ENCODE data around the gene GALNT10.
"Not testable (repeated sequence)": the region's sequence is repeated elsewhere in the genome, so short reads cannot be mapped to it uniquely, and the experiment has no call there.

GALNT10 gene

DNA sequence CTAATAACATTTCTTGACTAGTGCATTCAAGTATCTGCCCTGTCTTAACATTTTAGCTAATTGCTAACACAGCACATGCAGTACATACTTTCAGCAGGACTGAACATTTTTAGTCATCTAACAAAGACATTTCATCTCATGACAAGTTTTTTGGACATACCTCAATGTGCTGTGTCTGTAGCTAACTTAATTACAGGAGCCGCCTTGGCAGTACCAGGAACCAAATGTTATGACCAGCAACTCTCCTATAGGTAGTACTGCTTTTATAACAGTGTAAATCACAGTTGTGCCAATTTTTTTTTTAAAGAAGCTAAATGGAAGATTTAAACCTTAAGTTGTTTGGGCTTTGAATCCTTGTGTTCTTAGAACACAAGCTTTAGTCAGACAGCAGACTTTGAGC lies 155.9 kb downstream of the GALNT10 start:
- H3K9me3 ChIP-seq (ENCODE audit: control insufficient read depth, insufficient read depth, low read length): no peaks in the 10 kb centered on the region
- H3K4me1 ChIP-seq (ENCODE audit: insufficient read depth, low read length): no peaks in the 10 kb centered on the region
- H3K36me3 ChIP-seq (ENCODE audit: insufficient read depth, low read length): no peaks in the 10 kb centered on the region
- no peak overlapping the region for H3K9ac ChIP-seq (ENCODE audit: low read depth, low read length)

DNA sequence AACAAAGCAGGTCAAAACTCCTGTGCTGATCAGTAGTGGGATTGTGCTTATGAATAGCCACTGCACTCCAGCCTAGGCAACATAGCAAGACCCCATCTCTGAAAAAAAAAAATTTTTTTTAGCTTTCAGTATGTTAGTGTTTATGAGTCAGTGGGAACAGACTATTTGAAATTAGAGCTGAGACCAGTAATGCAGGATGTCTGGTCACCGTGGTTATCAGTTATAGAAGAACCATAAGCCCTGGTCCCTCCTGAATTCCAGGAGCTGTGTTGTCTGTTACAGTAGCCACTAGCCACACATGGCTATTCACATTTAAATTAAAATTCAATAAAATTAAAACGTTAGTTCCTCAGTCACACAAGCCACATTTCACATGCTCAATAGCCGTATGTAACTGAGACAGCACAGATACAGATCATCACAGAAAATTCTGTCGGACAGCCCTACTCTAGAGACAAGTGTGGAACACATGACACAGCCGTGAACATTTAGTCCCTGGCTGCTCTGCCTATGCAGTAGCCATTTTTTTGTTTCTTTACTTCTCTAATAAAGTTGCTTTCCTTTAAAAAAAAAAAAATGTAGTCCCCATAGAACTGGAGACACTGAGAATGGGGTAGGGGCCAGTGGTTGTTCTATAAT lies 159.2 kb downstream of the GALNT10 start:
- H3K9me3 ChIP-seq (ENCODE audit: control insufficient read depth, insufficient read depth, low read length): no peaks in the 10 kb centered on the region
- H3K9ac ChIP-seq (ENCODE audit: low read depth, low read length): no peak overlapping the region
- H3K4me1 ChIP-seq (ENCODE audit: insufficient read depth, low read length): no peaks in the 10 kb centered on the region
- H3K36me3 ChIP-seq (ENCODE audit: insufficient read depth, low read length): no peaks in the 10 kb centered on the region

DNA sequence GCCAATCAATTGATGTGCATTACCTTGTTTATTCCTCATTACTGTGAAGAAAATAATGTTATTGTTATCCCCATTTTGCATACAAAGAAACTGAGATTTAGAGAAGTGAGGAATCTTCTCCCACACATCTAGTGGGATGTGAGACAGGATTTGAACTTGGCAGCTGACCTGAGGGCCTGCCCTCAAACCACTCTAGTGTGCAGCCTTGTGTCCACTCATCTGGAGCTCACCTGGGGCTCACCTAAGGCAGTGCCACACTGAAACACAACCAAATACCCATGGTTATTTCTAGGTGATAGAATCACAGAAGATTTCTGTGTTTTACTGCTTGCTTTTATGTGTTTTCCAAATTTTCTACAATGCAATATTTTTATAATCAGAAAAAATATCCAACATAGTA lies 160.6 kb downstream of the GALNT10 start:
- Histone ChIP-seq H3K9me3 (ENCODE audit: control insufficient read depth, insufficient read depth, low read length) (no peaks in the 10 kb centered on the region), H3K9ac (ENCODE audit: low read depth, low read length) (no peak overlapping the region), H3K4me1 (ENCODE audit: insufficient read depth, low read length) (peaks cover 9% of the 10 kb centered on the region), H3K36me3 (ENCODE audit: insufficient read depth, low read length) (no peaks in the 10 kb centered on the region)

DNA sequence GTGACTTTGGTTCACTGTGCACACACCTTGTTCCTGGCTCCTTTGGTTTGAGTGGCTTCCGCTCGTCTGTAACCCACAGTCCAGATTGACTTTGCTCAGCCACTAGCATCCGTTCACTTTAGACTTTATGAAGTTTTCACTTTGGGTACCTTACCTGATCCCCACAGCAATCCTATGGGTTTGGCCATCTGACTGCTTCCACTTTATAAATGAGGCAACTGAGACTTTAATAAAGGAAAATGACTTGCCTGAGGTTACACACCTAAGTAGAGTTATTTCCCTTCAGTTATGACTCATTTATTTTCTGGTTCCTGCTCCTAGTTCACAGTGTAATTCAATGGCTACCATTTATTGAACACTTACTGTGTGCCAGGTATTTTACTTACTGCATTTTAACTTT lies 161.0 kb downstream of the GALNT10 start:
- Histone ChIP-seq H3K36me3 (ENCODE audit: insufficient read depth, low read length) (no peaks in the 10 kb centered on the region), H3K4me1 (ENCODE audit: insufficient read depth, low read length) (peaks cover 11% of the 10 kb centered on the region), H3K9ac (ENCODE audit: low read depth, low read length) (no peak overlapping the region), H3K9me3 (ENCODE audit: control insufficient read depth, insufficient read depth, low read length) (no peaks in the 10 kb centered on the region)

DNA sequence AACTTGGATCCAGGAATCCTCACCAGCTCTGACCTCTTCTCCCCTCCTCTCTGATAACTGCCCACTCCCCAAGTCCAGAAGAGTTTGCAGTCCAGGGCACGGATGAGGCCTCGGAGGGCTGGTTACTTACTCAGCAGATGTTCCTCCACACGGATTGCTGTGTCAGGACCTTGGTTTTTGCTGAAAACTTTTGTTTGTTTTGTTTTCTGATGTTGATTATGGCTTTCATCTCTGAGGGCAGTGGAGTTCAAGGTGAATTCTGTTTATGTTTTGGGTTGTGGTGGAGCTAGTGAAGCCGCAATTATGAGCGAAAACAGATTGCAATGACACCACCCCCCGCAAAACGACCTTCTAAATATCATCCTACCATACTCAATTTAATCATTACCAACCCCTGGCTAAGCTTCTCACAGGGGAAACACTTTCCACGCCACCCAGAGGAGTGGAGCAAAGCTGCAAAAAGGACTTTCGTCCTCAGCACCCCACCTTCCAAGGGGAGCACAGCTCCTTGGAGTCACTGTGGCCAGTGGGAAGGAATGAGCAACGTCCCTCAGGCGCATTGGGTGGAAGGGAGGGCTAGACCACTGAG lies 162.5 kb downstream of the GALNT10 start:
- Histone ChIP-seq H3K9me3 (ENCODE audit: control insufficient read depth, insufficient read depth, low read length) (no peaks in the 10 kb centered on the region), H3K4me1 (ENCODE audit: insufficient read depth, low read length) (peaks cover 11% of the 10 kb centered on the region), H3K36me3 (ENCODE audit: insufficient read depth, low read length) (no peaks in the 10 kb centered on the region), H3K9ac (ENCODE audit: low read depth, low read length) (no peak overlapping the region)

DNA sequence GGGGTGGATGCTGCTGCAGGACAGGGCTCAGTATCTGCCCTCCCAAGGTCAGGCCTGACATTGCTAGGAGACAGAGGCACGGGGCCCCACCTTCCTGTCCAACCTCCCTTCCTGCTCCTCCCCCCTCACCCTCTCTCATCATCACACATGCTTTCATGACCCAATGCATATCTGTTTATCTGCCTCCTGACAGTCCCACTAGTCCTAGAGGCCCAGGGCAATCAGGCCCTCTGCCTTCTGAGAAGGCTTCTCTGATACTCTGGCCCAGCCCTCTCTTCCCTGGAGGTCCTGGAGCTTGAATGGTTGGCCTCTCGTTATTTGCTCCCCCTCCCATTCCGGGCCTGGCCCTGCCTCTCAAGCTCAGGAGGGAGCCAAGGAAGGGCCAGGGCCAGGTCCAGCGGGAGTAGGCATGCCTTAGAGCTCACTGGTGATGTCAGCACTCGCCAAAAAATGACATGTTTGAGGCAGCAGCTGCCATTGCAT lies 164.6 kb downstream of the GALNT10 start:
- Histone ChIP-seq H3K36me3 (ENCODE audit: insufficient read depth, low read length) (no peaks in the 10 kb centered on the region), H3K9ac (ENCODE audit: low read depth, low read length) (no peak overlapping the region), H3K4me1 (ENCODE audit: insufficient read depth, low read length) (peaks cover 11% of the 10 kb centered on the region), H3K9me3 (ENCODE audit: control insufficient read depth, insufficient read depth, low read length) (no peaks in the 10 kb centered on the region)

DNA sequence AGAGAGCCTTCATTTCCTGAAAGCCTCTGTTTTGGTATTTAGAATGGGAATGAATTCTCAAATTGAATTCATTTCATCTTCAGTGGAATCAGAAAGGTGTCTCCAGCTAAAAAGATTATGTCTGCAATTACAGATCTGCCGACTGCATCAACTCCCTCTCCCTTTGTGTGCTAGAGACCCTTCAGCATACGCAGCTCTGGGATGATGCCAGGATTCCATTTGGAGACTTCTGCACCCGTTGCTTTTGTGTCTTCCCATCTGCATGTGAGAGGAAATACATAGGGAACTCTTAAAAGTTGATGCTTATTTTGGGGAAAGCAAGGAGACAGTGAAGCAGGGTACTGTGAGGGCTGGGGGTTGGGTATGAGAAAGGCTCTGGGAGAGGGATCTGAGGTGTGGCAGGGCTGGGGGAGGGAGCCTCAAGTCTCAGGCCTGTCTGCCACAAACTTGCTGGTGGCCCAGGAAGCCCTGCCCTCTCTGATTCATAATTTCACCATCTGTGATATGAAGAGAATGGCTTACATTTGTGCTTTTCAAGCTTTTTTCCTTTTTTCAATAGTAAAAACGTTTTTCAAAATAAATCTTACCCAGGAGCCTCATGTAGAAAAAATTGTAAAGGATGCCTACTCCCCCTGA lies 165.6 kb downstream of the GALNT10 start:
- Histone ChIP-seq H3K36me3 (ENCODE audit: insufficient read depth, low read length) (no peaks in the 10 kb centered on the region), H3K4me1 (ENCODE audit: insufficient read depth, low read length) (peaks cover 11% of the 10 kb centered on the region), H3K9ac (ENCODE audit: low read depth, low read length) (no peak overlapping the region), H3K9me3 (ENCODE audit: control insufficient read depth, insufficient read depth, low read length) (no peaks in the 10 kb centered on the region)

DNA sequence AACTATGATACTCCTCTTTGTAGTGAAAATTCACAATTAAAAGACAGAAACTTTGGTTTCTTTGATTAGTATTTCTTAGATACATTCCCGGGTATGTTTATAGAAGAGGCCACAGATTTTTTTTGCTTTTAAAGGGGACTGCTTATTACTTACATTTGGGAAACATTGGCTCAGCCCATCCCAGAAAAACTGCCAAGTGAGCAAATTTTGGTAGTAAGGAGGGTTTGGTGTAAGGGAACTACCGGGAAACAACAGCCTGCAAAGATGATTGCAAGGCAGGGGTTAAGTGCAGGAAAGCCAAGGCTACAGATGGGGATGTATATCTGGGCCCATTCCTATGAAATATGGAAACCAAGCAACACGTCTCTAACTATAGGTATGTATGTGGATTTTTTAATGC lies 166.4 kb downstream of the GALNT10 start:
- Histone ChIP-seq H3K36me3 (ENCODE audit: insufficient read depth, low read length) (no peaks in the 10 kb centered on the region), H3K9ac (ENCODE audit: low read depth, low read length) (no peak overlapping the region), H3K9me3 (ENCODE audit: control insufficient read depth, insufficient read depth, low read length) (no peaks in the 10 kb centered on the region), H3K4me1 (ENCODE audit: insufficient read depth, low read length) (peaks cover 11% of the 10 kb centered on the region)

DNA sequence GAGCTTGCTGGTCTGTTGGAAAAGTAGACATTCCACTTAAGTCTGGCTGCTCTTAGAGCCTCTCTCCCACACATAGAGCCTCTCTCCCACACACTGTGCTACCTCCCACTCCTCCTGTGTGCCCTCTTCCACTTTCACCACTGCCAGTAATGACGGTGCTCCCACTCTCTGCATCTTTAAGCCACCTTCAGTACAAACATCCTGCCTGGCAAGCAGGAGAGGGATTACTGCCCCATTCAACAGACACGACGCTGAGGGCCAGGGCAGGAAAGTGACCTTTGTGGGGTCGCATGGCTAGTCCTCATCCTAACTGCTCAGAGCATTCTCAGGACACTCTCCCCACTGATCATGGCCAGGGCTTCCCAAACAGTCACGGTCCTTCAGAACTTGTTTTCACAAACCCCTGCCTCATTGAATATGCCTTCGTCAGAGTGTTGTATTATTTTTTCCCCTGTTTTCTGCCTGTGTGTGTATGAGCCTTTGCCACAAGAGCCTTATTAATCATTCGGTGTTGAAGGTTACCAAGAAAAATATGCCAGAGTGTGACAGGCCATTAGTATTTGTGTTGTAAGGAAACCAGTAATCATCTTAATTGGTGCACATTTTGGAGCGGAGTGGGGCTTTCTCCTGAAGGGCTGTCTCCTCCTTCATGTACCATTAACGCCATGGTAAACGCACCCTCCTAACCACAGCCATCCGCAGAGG lies 168.1 kb downstream of the GALNT10 start:
- Histone ChIP-seq H3K9ac (ENCODE audit: low read depth, low read length) (no peak overlapping the region), H3K4me1 (ENCODE audit: insufficient read depth, low read length) (peaks cover 11% of the 10 kb centered on the region), H3K36me3 (ENCODE audit: insufficient read depth, low read length) (no peaks in the 10 kb centered on the region), H3K9me3 (ENCODE audit: control insufficient read depth, insufficient read depth, low read length) (no peaks in the 10 kb centered on the region)

DNA sequence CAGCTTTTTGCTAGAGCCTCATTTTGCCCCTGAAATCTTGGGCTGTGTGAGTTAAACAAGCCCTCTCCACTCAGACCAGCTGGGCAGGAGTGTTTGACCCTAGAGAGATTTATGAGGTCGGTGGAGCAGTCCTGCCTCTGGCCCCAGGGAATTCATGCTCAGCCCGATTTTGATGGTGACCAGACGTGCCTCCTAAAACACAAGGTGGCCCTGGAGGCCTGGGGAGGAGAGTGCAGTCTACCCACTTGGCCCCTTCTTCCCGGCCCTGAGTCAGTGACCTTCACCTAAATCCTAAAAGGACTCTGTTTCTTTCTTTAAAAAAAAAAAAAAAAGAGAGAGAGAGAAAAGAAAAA lies 168.7 kb downstream of the GALNT10 start:
- no peaks in the 10 kb centered on the region for H3K36me3 ChIP-seq (ENCODE audit: insufficient read depth, low read length)
- H3K4me1 ChIP-seq (ENCODE audit: insufficient read depth, low read length): peaks cover 11% of the 10 kb centered on the region

DNA sequence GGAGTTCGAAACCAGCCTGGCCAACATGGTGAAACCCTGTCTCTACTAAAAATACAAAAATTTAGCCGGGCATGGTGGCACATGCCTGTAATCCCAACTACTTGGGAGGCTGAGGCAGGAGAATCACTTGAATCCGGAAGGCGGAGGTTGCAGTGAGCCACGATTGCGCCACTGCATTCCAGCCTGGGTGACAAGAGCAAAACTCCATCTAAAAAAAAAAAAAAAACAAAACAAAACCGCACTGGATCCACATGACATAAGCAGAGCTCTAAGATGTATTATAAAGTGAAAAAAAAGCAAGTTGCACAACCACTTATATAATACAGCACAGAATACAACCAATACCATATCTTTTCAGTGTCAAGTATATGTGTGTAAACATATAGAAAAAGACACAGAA lies 169.7 kb downstream of the GALNT10 start:
- H3K9me3 ChIP-seq (ENCODE audit: control insufficient read depth, insufficient read depth, low read length); H3K9ac ChIP-seq (ENCODE audit: low read depth, low read length); H3K36me3 ChIP-seq (ENCODE audit: insufficient read depth, low read length): not testable (repeated sequence)
- H3K4me1 ChIP-seq (ENCODE audit: insufficient read depth, low read length): peaks cover 13% of the 10 kb centered on the region

More for the DNA sequence above, 168.7 kb downstream of the GALNT10 start:
- Histone ChIP-seq H3K9me3 (ENCODE audit: control insufficient read depth, insufficient read depth, low read length) (no peaks in the 10 kb centered on the region), H3K9ac (ENCODE audit: low read depth, low read length) (no peak overlapping the region)

DNA sequence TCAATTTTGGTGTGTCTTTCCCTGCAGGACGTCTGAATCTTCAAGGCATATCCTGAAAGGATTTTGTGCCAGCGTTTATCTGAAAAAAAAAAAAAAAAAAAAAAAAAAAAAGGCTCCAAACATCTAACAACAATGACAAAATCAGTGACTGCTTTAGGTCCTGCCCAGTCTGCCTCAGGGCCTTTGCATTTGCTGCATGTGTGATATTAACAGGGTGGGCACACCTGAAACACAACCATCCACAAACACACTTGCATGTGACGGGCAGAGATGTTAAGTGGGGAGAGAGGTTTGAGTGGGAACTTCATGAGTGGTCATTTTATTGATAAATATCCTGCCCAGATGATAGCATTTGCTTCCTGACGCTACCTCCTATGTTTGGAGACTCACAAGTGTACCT lies 172.9 kb downstream of the GALNT10 start:
- Histone ChIP-seq H3K4me1 (ENCODE audit: insufficient read depth, low read length) (peaks cover 19% of the 10 kb centered on the region), H3K9ac (ENCODE audit: low read depth, low read length) (no peak overlapping the region), H3K9me3 (ENCODE audit: control insufficient read depth, insufficient read depth, low read length) (no peaks in the 10 kb centered on the region), H3K36me3 (ENCODE audit: insufficient read depth, low read length) (no peaks in the 10 kb centered on the region)

DNA sequence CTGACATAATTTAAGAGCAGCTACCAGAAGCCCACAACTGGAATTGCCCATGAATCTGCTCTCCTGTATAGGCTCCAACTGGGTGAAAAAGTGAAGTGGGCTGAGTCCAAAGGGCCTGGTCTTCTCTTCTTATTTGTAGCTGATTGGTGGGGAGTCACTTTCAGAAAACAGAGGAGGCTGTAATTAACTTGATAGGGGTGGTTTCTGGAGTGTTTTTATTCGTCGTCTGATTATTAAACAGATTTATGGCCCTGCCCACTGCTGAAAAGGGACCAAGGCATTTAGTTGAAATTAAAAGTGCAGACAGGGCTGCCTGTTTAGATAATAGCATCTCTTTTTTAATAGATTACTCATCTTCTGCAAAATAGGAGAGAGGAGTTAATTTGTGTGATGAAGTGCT lies 174.2 kb downstream of the GALNT10 start:
- Histone ChIP-seq H3K4me1 (ENCODE audit: insufficient read depth, low read length) (peaks cover 30% of the 10 kb centered on the region), H3K9ac (ENCODE audit: low read depth, low read length) (no peak overlapping the region), H3K36me3 (ENCODE audit: insufficient read depth, low read length) (no peaks in the 10 kb centered on the region), H3K9me3 (ENCODE audit: control insufficient read depth, insufficient read depth, low read length) (no peaks in the 10 kb centered on the region)

DNA sequence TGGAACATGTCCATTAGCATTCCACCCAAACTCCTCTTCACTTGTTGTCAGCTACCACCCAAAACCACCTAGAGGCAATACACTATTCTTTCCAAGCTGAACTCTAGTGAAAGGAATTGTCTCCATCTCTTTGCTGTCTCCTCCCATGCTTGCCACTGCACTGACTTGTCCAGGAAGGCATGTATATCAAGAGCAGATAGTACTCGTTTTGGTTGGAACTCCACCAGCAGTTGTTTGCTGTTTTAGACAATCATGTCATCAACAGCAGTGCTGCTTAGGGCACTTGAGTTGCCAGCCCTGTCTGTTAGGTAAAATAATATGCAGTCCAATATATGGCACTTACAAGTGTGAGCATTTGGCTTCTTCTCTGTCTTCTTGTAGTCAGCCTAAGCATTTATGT lies 175.3 kb downstream of the GALNT10 start:
- Histone ChIP-seq H3K9ac (ENCODE audit: low read depth, low read length) (no peak overlapping the region), H3K4me1 (ENCODE audit: insufficient read depth, low read length) (peaks cover 38% of the 10 kb centered on the region), H3K36me3 (ENCODE audit: insufficient read depth, low read length) (no peaks in the 10 kb centered on the region), H3K9me3 (ENCODE audit: control insufficient read depth, insufficient read depth, low read length) (no peaks in the 10 kb centered on the region)

DNA sequence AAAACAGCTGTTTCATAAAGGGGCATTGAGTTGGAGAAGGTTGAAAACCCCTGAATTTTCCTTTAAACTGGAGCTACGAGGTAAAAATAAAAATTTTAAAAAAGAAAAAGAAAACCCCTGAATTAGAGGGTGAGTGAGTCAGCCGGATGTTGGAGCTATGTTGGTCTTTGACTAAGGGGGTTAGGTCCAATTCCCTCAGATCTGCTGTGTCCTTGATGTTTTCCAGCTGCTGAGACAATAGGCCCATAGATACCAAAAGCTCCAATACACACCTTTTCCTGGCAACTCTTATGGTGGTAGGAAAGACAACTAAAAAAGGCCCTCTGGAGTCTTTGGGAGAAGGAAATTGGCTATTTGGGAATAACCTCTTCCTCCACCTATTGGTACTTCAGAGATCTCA lies 175.8 kb downstream of the GALNT10 start:
- H3K9ac ChIP-seq (ENCODE audit: low read depth, low read length): no peak overlapping the region
- no peaks in the 10 kb centered on the region for H3K9me3 ChIP-seq (ENCODE audit: control insufficient read depth, insufficient read depth, low read length)
- H3K4me1 ChIP-seq (ENCODE audit: insufficient read depth, low read length): peaks cover 38% of the 10 kb centered on the region
- no peaks in the 10 kb centered on the region for H3K36me3 ChIP-seq (ENCODE audit: insufficient read depth, low read length)

All from ES-I3 (cell line).